ENCODE data around the gene CES5A. TPM values are rescaled to one million over a fixed set of nuclear protein-coding genes. Genes with fewer than 3 reads are reported as not detected.

CES5A gene
- total RNA-seq, 1 experiment from 2014 or later: not detected

- Mint-ChIP-seq H3K36me3 (ENCODE audit: insufficient read depth, unreplicated experiment) (no peaks in the 10 kb centered on the region), H3K9me3 (ENCODE audit: unreplicated experiment) (no peaks in the 10 kb centered on the region), H3K4me1 (ENCODE audit: low read depth, unreplicated experiment) (peaks cover 12% of the 10 kb centered on the region), H3K27me3 (ENCODE audit: insufficient read depth, unreplicated experiment) (peaks cover 26% of the 10 kb centered on the region), H3K4me3 (ENCODE audit: unreplicated experiment) (no peak overlapping the region), H3K27ac (ENCODE audit: unreplicated experiment) (no peak overlapping the region)
- Histone ChIP-seq H3K9me3 (no peaks in the 10 kb centered on the region), H3K4me1 (no peaks in the 10 kb centered on the region), H3K4me3 (ENCODE audit: low read depth, low read length) (no peak overlapping the region), H3K27me3 (replicated peaks; ENCODE audit: control insufficient read depth, insufficient read depth, low read length) (no peaks in the 10 kb centered on the region; the same call in 1 of the 2 replicates), H3K36me3 (ENCODE audit: control insufficient read depth, insufficient read depth, low read length) (no peaks in the 10 kb centered on the region)
- intact Hi-C loops (cut with micrococcal nuclease; ENCODE audit: unreplicated experiment): no loop called here
- ChIA-PET POLR2A (no interaction called here), CTCF (no interaction called here)
- DNase-seq: no peak
- no peak for TF ChIP-seq CTCF (IDR thresholded peaks at IDR 0.05; ENCODE audit: insufficient read depth in 1 of 2, low read depth in 1 of 2, low read length in 1 of 2, severe bottlenecking in 1 of 2, unreplicated experiment in 1 of 2)
- BruUV-seq (replicated peaks): no TSS peak
Measured at GRCh38 chr16:55912022-55912421, 36.8 kb upstream of the CES5A start.

GRCh38 chr16:55911616-55912015 is 36.4 kb upstream of the CES5A start:
- H3K36me3 ChIP-seq (ENCODE audit: control insufficient read depth, insufficient read depth, low read length): no peaks in the 10 kb centered on the region
- Mint-ChIP-seq H3K9me3 (ENCODE audit: unreplicated experiment) (no peaks in the 10 kb centered on the region), H3K27ac (ENCODE audit: unreplicated experiment) (no peak overlapping the region), H3K4me1 (ENCODE audit: low read depth, unreplicated experiment) (peaks cover 12% of the 10 kb centered on the region), H3K4me3 (ENCODE audit: unreplicated experiment) (no peak overlapping the region), H3K36me3 (ENCODE audit: insufficient read depth, unreplicated experiment) (no peaks in the 10 kb centered on the region), H3K27me3 (ENCODE audit: insufficient read depth, unreplicated experiment) (peaks cover 24% of the 10 kb centered on the region)
- H3K4me3 ChIP-seq (ENCODE audit: low read depth, low read length): no peak overlapping the region
- intact Hi-C loops (cut with micrococcal nuclease; ENCODE audit: unreplicated experiment): no loop called here
- no peaks in the 10 kb centered on the region for H3K4me1 ChIP-seq
- no peaks in the 10 kb centered on the region; the same call in 1 of the 2 replicates for H3K27me3 ChIP-seq (replicated peaks; ENCODE audit: control insufficient read depth, insufficient read depth, low read length)
- H3K9me3 ChIP-seq: no peaks in the 10 kb centered on the region
- no peak for DNase-seq
- no TSS peak for BruUV-seq (replicated peaks)
- CTCF ChIA-PET: no interaction called here
- POLR2A ChIA-PET: no interaction called here
- no peak for TF ChIP-seq CTCF (IDR thresholded peaks at IDR 0.05; ENCODE audit: insufficient read depth in 1 of 2, low read depth in 1 of 2, low read length in 1 of 2, severe bottlenecking in 1 of 2, unreplicated experiment in 1 of 2)

- no peak overlapping the region for H3K27ac Mint-ChIP-seq (ENCODE audit: unreplicated experiment)
- H3K4me1 Mint-ChIP-seq (ENCODE audit: low read depth, unreplicated experiment): peaks cover 12% of the 10 kb centered on the region
- Histone ChIP-seq H3K36me3 (ENCODE audit: control insufficient read depth, insufficient read depth, low read length) (no peaks in the 10 kb centered on the region), H3K9me3 (no peaks in the 10 kb centered on the region), H3K4me1 (no peaks in the 10 kb centered on the region), H3K27me3 (replicated peaks; ENCODE audit: control insufficient read depth, insufficient read depth, low read length) (no peaks in the 10 kb centered on the region; the same call in 1 of the 2 replicates), H3K4me3 (ENCODE audit: low read depth, low read length) (no peak overlapping the region)
- ChIA-PET CTCF (no interaction called here), POLR2A (no interaction called here)
- TF ChIP-seq CTCF (IDR thresholded peaks at IDR 0.05; ENCODE audit: insufficient read depth in 1 of 2, low read depth in 1 of 2, low read length in 1 of 2, severe bottlenecking in 1 of 2, unreplicated experiment in 1 of 2): no peak
- H3K9me3 Mint-ChIP-seq (ENCODE audit: unreplicated experiment): no peaks in the 10 kb centered on the region
- peaks cover 29% of the 10 kb centered on the region for H3K27me3 Mint-ChIP-seq (ENCODE audit: insufficient read depth, unreplicated experiment)
- no TSS peak for BruUV-seq (replicated peaks)
- H3K36me3 Mint-ChIP-seq (ENCODE audit: insufficient read depth, unreplicated experiment): no peaks in the 10 kb centered on the region
- no peak overlapping the region for H3K4me3 Mint-ChIP-seq (ENCODE audit: unreplicated experiment)
- no peak for DNase-seq
- intact Hi-C loops (cut with micrococcal nuclease; ENCODE audit: unreplicated experiment): no loop called here
Measured at GRCh38 chr16:55909876-55910275, 34.7 kb upstream of the CES5A start.
